Astrocyte (in vitro differentiated cells and primary cell): ENCODE measurements around the gene PML.
"Not testable (repeated sequence)": the region's sequence is repeated elsewhere in the genome, so short reads cannot be mapped to it uniquely, and the experiment has no call there.

Experiments
- EZH2 ChIP-seq: IDR thresholded peaks from 2 replicates; pipeline ENCODE4 v1.6.1; 2012; ENCODE audit warnings: mild to moderate bottlenecking, low read length, inconsistent platforms; ENCODE audit not compliant: insufficient read depth
- TF ChIP-seq, protein P1 (sequence below): IDR thresholded peaks from 2 replicates; pipeline ENCODE4 v1.5.1; 2011; ENCODE audit warnings: low read depth, mild to moderate bottlenecking, inconsistent platforms, low read length, moderate library complexity; ENCODE audit not compliant: insufficient read depth

DNA sequence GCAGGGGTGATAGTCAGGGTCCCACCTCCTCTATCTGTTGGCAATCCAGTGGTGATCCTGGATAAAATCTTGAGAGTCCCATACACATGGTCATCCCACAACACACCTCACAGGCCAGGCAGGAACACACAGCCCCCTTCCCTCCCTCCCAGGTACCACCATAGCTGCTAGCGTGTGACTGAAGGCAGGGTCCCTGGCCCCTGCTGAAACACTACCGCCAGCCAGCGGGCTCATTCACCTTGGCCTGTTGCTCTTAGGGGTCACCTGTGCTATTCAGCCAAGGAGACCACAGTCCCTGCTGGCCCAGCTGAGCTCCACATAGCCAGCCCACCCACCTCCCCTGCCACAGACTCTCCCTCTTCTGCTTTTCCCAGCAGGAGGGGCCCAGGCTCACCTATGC is 69.7 kb downstream of the PML start:
- TF ChIP-seq, protein P1, sequence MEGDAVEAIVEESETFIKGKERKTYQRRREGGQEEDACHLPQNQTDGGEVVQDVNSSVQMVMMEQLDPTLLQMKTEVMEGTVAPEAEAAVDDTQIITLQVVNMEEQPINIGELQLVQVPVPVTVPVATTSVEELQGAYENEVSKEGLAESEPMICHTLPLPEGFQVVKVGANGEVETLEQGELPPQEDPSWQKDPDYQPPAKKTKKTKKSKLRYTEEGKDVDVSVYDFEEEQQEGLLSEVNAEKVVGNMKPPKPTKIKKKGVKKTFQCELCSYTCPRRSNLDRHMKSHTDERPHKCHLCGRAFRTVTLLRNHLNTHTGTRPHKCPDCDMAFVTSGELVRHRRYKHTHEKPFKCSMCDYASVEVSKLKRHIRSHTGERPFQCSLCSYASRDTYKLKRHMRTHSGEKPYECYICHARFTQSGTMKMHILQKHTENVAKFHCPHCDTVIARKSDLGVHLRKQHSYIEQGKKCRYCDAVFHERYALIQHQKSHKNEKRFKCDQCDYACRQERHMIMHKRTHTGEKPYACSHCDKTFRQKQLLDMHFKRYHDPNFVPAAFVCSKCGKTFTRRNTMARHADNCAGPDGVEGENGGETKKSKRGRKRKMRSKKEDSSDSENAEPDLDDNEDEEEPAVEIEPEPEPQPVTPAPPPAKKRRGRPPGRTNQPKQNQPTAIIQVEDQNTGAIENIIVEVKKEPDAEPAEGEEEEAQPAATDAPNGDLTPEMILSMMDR, result not testable (repeated sequence)
- not testable (repeated sequence) for TF ChIP-seq EZH2
